HepG2 (cell line): ENCODE data around the gene CYP46A1.

Experiments used
- CCDC6 ChIP-seq: sonication (generic); formaldehyde crosslinking; IDR thresholded peaks from 2 replicates; pipeline ENCODE4 v1.8.1; 2022; ENCODE audit warnings: mild to moderate bottlenecking, missing genetic modification reagents, moderate library complexity
- CTCF ChIP-seq: sonication (generic); formaldehyde crosslinking; IDR thresholded peaks from 2 replicates; pipeline ENCODE4 v1.5.0; 2020; ENCODE audit warnings: mild to moderate bottlenecking, missing genetic modification reagents, moderate library complexity
- HNRNPK ChIP-seq: fragments of 200-400 bp; formaldehyde crosslinking; IDR thresholded peaks from 2 replicates; pipeline ENCODE4 v1.6.1; 2018; ENCODE audit warnings: low read length, low read depth, moderate library complexity, mild to moderate bottlenecking; ENCODE audit not compliant: poor library complexity, severe bottlenecking
- KAT7 ChIP-seq: IDR thresholded peaks from 2 replicates; pipeline ENCODE4 v1.6.1; 2018; ENCODE audit warnings: borderline replicate concordance, missing compliant biosample characterization
- KDM5B ChIP-seq: sonication (generic); formaldehyde crosslinking; IDR thresholded peaks from 2 replicates; pipeline ENCODE4 v1.4.0; 2020; ENCODE audit warnings: missing genetic modification reagents, mild to moderate bottlenecking, borderline replicate concordance
- MAX ChIP-seq: IDR thresholded peaks from 2 replicates; pipeline ENCODE4 v1.6.1; 2012; ENCODE audit warnings: inconsistent platforms
- SP4 ChIP-seq: sonication (generic); formaldehyde crosslinking; IDR thresholded peaks from 2 replicates; pipeline ENCODE4 v1.8.1; 2023; ENCODE audit warnings: mild to moderate bottlenecking, missing genetic modification reagents
- TAF1 ChIP-seq: sonication (generic); formaldehyde crosslinking; IDR thresholded peaks from 2 replicates; pipeline ENCODE4 v1.4.0; 2020; ENCODE audit warnings: missing genetic modification reagents
- TBL1XR1 ChIP-seq: fragments of 150-350 bp; IDR thresholded peaks from 2 replicates; pipeline ENCODE4 v1.6.1; 2014; ENCODE audit warnings: borderline replicate concordance, low read length; ENCODE audit not compliant: partially characterized antibody
- ZBED4 ChIP-seq: sonication (generic); formaldehyde crosslinking; IDR thresholded peaks from 2 replicates; pipeline ENCODE4 v1.4.0; 2020; ENCODE audit warnings: missing genetic modification reagents, borderline replicate concordance
- ZNF761 ChIP-seq: sonication (generic); formaldehyde crosslinking; conservative IDR thresholded peaks from 2 replicates; pipeline ENCODE4 v1.4.0; 2020; ENCODE audit warnings: mild to moderate bottlenecking, missing genetic modification reagents

- no peak for TF ChIP-seq KAT7 (CRISPR knock-in tag)
- TF ChIP-seq KDM5B (CRISPR knock-in tag) = no peak
- no peak for TF ChIP-seq MAX
- no peak for TF ChIP-seq CCDC6 (CRISPR knock-in tag)
- TF ChIP-seq ZNF761 = no peak
- TF ChIP-seq CTCF (CRISPR knock-in tag) = no peak
- TF ChIP-seq TAF1 (CRISPR knock-in tag) = no peak
- no peak for TF ChIP-seq HNRNPK
- no peak for TF ChIP-seq TBL1XR1
- TF ChIP-seq SP4 = no peak
- TF ChIP-seq ZBED4 (CRISPR knock-in tag) = no peak
These were observed 12.8 kb downstream of the CYP46A1 start for GRCh38 chr14:99696929-99697328.
